IMR-90 (cell line): ENCODE measurements around the gene ANO7. TPM values are rescaled to one million over a fixed set of nuclear protein-coding genes. Genes with fewer than 3 reads are reported as not detected.
A peak's percentile ranks its signal among the peaks of the same experiment; 100 is the strongest.

Experiments
- ATAC-seq: fragments of 200-7000 bp; cut with Tn5 transposase; 2 replicates; pipeline ENCODE4 v1.9.1; 2020; ENCODE audit warnings: low read depth, mild to moderate bottlenecking, moderate library complexity
- BruUV-seq: library from RNA; stranded (reverse); fragments of 400-500 nt; replicated peaks from 2 replicates; lab custom pipeline; 2021; lab: Mats Ljungman, UMichigan
- CTCF ChIA-PET: fragments of 300-600 bp; formaldehyde crosslinking; extraction: SDS; loops from one replicate; lab custom pipeline; 2021; ENCODE audit warnings: antibody characterized with exemption; lab: Yijun Ruan, JAX
- POLR2A ChIA-PET: fragments of 300-600 bp; sonication (Branson Sonifier 250); formaldehyde crosslinking; loops from one replicate; lab custom pipeline; 2022; ENCODE audit warnings: antibody characterized with exemption; ENCODE audit not compliant: unreplicated experiment; lab: Charles Lee
- DNase-seq: peaks from one replicate; pipeline ENCODE4 v3.0.0; 2013
- H2AFZ ChIP-seq: replicated peaks from 2 replicates; pipeline ENCODE3; 2013; ENCODE audit warnings: low read length, mild to moderate bottlenecking; ENCODE audit not compliant: poor library complexity
- H2AK5ac ChIP-seq: 2 replicates; pipeline ENCODE4 v1.6.1; 2013; ENCODE audit warnings: low read depth, low read length, inconsistent platforms
- H2AK9ac ChIP-seq: replicated peaks from 2 replicates; pipeline ENCODE3; 2013; ENCODE audit warnings: mild to moderate bottlenecking, low read depth, low read length, moderate library complexity; ENCODE audit not compliant: poor library complexity
- H2BK120ac ChIP-seq: 2 replicates; pipeline ENCODE4 v1.6.1; 2013; ENCODE audit warnings: low read depth, low read length, inconsistent platforms
- H2BK15ac ChIP-seq: 3 replicates; pipeline ENCODE4 v1.6.1; 2013; ENCODE audit warnings: low read depth, low read length, inconsistent platforms
- H2BK20ac ChIP-seq: 2 replicates; pipeline ENCODE4 v1.6.1; 2013; ENCODE audit warnings: low read depth, mild to moderate bottlenecking, inconsistent platforms, low read length, moderate library complexity
- H2BK5ac ChIP-seq: 2 replicates; pipeline ENCODE4 v1.6.1; 2013; ENCODE audit warnings: mild to moderate bottlenecking, low read depth, low read length, inconsistent platforms; ENCODE audit not compliant: poor library complexity, severe bottlenecking
- H3K14ac ChIP-seq: replicated peaks from 2 replicates; pipeline ENCODE4 v1.6.1; 2013; ENCODE audit warnings: low read depth, low read length, inconsistent platforms
- H3K18ac ChIP-seq: 2 replicates; pipeline ENCODE4 v1.6.1; 2013; ENCODE audit warnings: low read depth, low read length, control low read depth
- H3K23ac ChIP-seq: 2 replicates; pipeline ENCODE4 v1.6.1; 2013; ENCODE audit warnings: low read depth, low read length, inconsistent platforms
- H3K27ac ChIP-seq: 2 replicates; pipeline ENCODE4 v1.5.1; 2013; ENCODE audit warnings: mild to moderate bottlenecking, control low read depth, low read length; ENCODE audit not compliant: insufficient read depth
- H3K27me3 ChIP-seq: 2 replicates; pipeline ENCODE4 v1.6.1; 2013; ENCODE audit warnings: low read length; ENCODE audit not compliant: control insufficient read depth, insufficient read depth
- H3K36me3 ChIP-seq: 2 replicates; pipeline ENCODE4 v1.6.1; 2013; ENCODE audit warnings: low read length, mixed read lengths; ENCODE audit not compliant: control insufficient read depth, insufficient read depth
- H3K4ac ChIP-seq: 2 replicates; pipeline ENCODE4 v1.6.1; 2013; ENCODE audit warnings: low read depth, low read length, inconsistent platforms
- H3K4me1 ChIP-seq: 2 replicates; pipeline ENCODE4 v1.6.1; 2013; ENCODE audit warnings: low read length, mixed read lengths; ENCODE audit not compliant: control insufficient read depth, insufficient read depth
- H3K4me2 ChIP-seq: 2 replicates; pipeline ENCODE4 v1.6.1; 2013; ENCODE audit warnings: low read depth, mild to moderate bottlenecking, control low read depth, low read length, moderate library complexity
- H3K4me3 ChIP-seq: 2 replicates; pipeline ENCODE4 v1.5.1; 2013; ENCODE audit warnings: low read depth, mild to moderate bottlenecking, control low read depth, low read length, moderate library complexity; ENCODE audit not compliant: insufficient read depth
- H3K56ac ChIP-seq: 2 replicates; pipeline ENCODE4 v1.6.1; 2013; ENCODE audit warnings: low read length, inconsistent platforms; ENCODE audit not compliant: insufficient read depth; ENCODE audit errors: extremely low read depth
- H3K79me1 ChIP-seq, 2 experiments: 2 replicates each; pipeline ENCODE4 v1.6.1; 2013; ENCODE audit warnings: low read length in 2 of 2, inconsistent platforms in 1 of 2, low read depth in 1 of 2
- H3K9ac ChIP-seq: 2 replicates; pipeline ENCODE4 v1.6.1; 2013; ENCODE audit warnings: low read depth, low read length, control low read depth
- H3K9me1 ChIP-seq: 2 replicates; pipeline ENCODE4 v1.6.1; 2013; ENCODE audit warnings: low read length, inconsistent platforms; ENCODE audit not compliant: insufficient read depth
- H3K9me3 ChIP-seq: 2 replicates; pipeline ENCODE4 v1.6.1; 2013; ENCODE audit warnings: low read length; ENCODE audit not compliant: control insufficient read depth, insufficient read depth
- H4K20me1 ChIP-seq: 2 replicates; pipeline ENCODE4 v1.6.1; 2013; ENCODE audit warnings: low read length, inconsistent platforms; ENCODE audit not compliant: insufficient read depth
- H4K5ac ChIP-seq: 2 replicates; pipeline ENCODE4 v1.6.1; 2013; ENCODE audit warnings: mild to moderate bottlenecking, low read depth, low read length, control low read depth
- H4K8ac ChIP-seq, 2 experiments: 2 replicates each; pipeline ENCODE4 v1.6.1; 2013; ENCODE audit warnings: low read depth in 2 of 2, low read length in 2 of 2, control low read depth in 1 of 2, inconsistent platforms in 1 of 2
- H4K91ac ChIP-seq: 2 replicates; pipeline ENCODE4 v1.6.1; 2013; ENCODE audit warnings: low read depth, low read length, inconsistent platforms; ENCODE audit not compliant: insufficient read depth
- CEBPB ChIP-seq: IDR thresholded peaks from 2 replicates; pipeline ENCODE4 v1.6.1; 2012; ENCODE audit warnings: low read depth, low read length, improper control_type of control experiment
- SMC3 ChIP-seq: fragments of 150-350 bp; IDR thresholded peaks from 2 replicates; pipeline ENCODE4 v1.6.1; 2016; ENCODE audit warnings: low read depth, mild to moderate bottlenecking, antibody characterized with exemption, low read length, moderate library complexity
- WGBS, 2 experiments: methylation state at CpG; one replicate each; pipeline versions ENCODE4 v1.1.5 to v1.1.7; 2013; ENCODE audit warnings: missing lambda C conversion rate in 2 of 2; ENCODE audit not compliant: insufficient read length in 1 of 2; ENCODE audit errors: extremely low coverage in 2 of 2; 5-methylcytosine and 5-hydroxymethylcytosine counted together
- dilution Hi-C: fragments of 300-500 bp; cut with HindIII; formaldehyde crosslinking; loops from one replicate; pipeline ENCODE4 v1.14.3; 2018; ENCODE audit warnings: low sequenced_read_pairs; ENCODE audit not compliant: unreplicated experiment
- in situ Hi-C: fragments of 300-500 bp; cut with MboI; formaldehyde crosslinking; loops from 3 replicates; pipeline ENCODE4 v1.14.3; 2019; ENCODE audit warnings: low sequenced_read_pairs, inconsistent platforms, mixed read lengths
- intact Hi-C: fragments of 100-400 bp; cut with micrococcal nuclease; formaldehyde crosslinking; loops from 2 replicates; pipeline ENCODE4 v1.10.0; 2022
- polyA plus RNA-seq, 3 experiments: library from polyadenylated mRNA; depleted of rRNA; stranded (reverse); fragments of >200 nt; gene quantifications; 2 replicates each; pipeline ENCODE4 v1.2.3, GENCODE V29; 2012; ENCODE audit warnings: low replicate concordance in 1 of 3
- total RNA-seq: library from RNA; depleted of rRNA; stranded (reverse); fragments of >200 nt; gene quantifications from 2 replicates; pipeline ENCODE4 v1.2.3, GENCODE V29; 2012
- TF ChIP-seq, protein P1 (sequence below): fragments of 150-350 bp; IDR thresholded peaks from 2 replicates; pipeline ENCODE4 v1.6.1; 2017; ENCODE audit warnings: mild to moderate bottlenecking, antibody characterized with exemption, low read length, low read depth
- TF ChIP-seq, protein P2 (sequence below): conservative IDR thresholded peaks from 2 replicates; pipeline ENCODE4 v1.5.1; 2012; ENCODE audit warnings: mild to moderate bottlenecking, low read depth, low read length, improper control_type of control experiment

Gene ANO7
- total and polyA plus RNA-seq, 2 of the 4 experiments (the other 2 are of a cell fraction) = 0.36 to 3.4 TPM

DNA sequence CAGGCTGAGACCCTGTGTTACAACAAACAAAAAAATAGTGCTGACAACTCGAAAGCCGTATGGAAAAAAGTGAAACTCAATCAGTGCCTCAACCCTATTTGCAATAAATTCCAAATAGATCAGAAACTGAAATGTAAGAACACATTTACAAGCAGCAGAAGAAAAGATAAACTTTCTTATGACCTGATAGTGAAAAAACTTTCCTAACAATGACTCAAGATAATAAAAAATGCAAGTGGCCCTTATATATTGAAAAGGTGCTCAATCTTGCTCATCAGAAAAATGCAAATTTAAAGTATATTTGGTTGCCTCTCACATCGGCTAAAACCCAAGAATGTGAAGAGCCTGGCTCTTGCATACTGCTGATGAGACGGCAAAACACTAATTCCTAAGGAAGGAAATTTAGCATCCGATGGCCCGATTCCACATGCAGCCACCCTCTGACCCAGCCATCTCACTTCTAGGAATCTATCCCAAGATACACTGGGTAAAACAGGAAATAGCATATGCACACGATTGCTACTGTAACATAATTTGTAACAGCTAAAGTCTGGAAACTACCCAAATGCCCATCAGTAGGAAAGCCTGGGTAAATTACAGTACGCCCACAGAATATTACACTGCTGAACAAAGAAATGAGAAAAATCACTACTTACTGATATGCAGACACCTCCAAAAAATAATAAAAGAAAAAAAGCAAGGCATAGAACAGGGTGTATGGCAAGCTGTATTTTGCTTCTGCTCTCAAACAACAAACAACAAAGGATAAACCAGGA, 70.2 kb downstream of the ANO7 start:
- intact Hi-C loops (loop anchor here (2.0 to 5.0 kb wide), 2 partner anchors 14 to 94 kb away; no protein-coding TSS in a partner anchor), in situ Hi-C loops (no loop called here), dilution Hi-C loops (no loop called here)
- Histone ChIP-seq H2BK120ac (no peak overlapping the region), H3K9ac (no peak overlapping the region), H3K4me2 (no peak overlapping the region), H3K4me1 (no peaks in the 10 kb centered on the region), H4K20me1 (peaks cover 92% of the 10 kb centered on the region), H3K4me3 (no peak overlapping the region), H3K4ac (no peak overlapping the region), H3K9me1 (peaks cover 12% of the 10 kb centered on the region; the same call in 1 of the 2 replicates), H3K23ac (peak overlapping the region; percentile 12; the same call in 1 of the 2 replicates), H3K27me3 (no peaks in the 10 kb centered on the region), H2BK15ac (no peak overlapping the region), H3K79me1 (peaks cover 48 to 80% of the 10 kb centered on the region in 2 experiments), H4K8ac (no peak overlapping the region), H3K36me3 (peaks cover 77% of the 10 kb centered on the region), H2BK20ac (no peak overlapping the region), H2AK5ac (no peak overlapping the region), H4K91ac (no peak overlapping the region), H4K5ac (no peak overlapping the region), H3K27ac (no peak overlapping the region), H3K14ac (no peak overlapping the region), H2BK5ac (peak overlapping the region; percentile 35), H2AFZ (no peak overlapping the region), H2AK9ac (no peak overlapping the region), H3K9me3 (no peaks in the 10 kb centered on the region), H3K18ac (no peak overlapping the region), H3K56ac (no peak overlapping the region)
- DNase-seq (no peak), ATAC-seq (peak; percentile 30)
- TF ChIP-seq, protein P1, sequence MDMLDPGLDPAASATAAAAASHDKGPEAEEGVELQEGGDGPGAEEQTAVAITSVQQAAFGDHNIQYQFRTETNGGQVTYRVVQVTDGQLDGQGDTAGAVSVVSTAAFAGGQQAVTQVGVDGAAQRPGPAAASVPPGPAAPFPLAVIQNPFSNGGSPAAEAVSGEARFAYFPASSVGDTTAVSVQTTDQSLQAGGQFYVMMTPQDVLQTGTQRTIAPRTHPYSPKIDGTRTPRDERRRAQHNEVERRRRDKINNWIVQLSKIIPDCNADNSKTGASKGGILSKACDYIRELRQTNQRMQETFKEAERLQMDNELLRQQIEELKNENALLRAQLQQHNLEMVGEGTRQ = no peak
- TF ChIP-seq, protein P2, sequence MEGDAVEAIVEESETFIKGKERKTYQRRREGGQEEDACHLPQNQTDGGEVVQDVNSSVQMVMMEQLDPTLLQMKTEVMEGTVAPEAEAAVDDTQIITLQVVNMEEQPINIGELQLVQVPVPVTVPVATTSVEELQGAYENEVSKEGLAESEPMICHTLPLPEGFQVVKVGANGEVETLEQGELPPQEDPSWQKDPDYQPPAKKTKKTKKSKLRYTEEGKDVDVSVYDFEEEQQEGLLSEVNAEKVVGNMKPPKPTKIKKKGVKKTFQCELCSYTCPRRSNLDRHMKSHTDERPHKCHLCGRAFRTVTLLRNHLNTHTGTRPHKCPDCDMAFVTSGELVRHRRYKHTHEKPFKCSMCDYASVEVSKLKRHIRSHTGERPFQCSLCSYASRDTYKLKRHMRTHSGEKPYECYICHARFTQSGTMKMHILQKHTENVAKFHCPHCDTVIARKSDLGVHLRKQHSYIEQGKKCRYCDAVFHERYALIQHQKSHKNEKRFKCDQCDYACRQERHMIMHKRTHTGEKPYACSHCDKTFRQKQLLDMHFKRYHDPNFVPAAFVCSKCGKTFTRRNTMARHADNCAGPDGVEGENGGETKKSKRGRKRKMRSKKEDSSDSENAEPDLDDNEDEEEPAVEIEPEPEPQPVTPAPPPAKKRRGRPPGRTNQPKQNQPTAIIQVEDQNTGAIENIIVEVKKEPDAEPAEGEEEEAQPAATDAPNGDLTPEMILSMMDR = no peak
- TF ChIP-seq CEBPB = no peak
- TF ChIP-seq SMC3 = no peak
- ChIA-PET CTCF (interaction anchor here (0.7 kb wide), 1 partner anchor 101 kb away, joined by 3 read pairs; no protein-coding TSS in a partner anchor), POLR2A (no interaction called here)
- BruUV-seq = no TSS peak
- 0% methylated on average over 1 of the region's 8 CpGs; no CpG with 5 or more reads in 1 of the 2 experiments for WGBS, 2 experiments
